Transverse colon (tissue), 4 donors: ENCODE measurements around the gene PTPRD.

Experiments used
- CTCF ChIP-seq, 5 experiments: fragments of 200-600 bp in 3 of 5; fragments of 450-650 bp in 2 of 5; sonication (generic) in 3 of 5; IDR thresholded peaks; 1 replicate in 2 of 5; 2 replicates in 3 of 5; pipeline ENCODE4 v1.5.1; 2016 to 2017; ENCODE audit warnings: antibody characterized with exemption in 5 of 5, inconsistent platforms in 3 of 5, mild to moderate bottlenecking in 2 of 5, moderate library complexity in 1 of 5
- POLR2A ChIP-seq: fragments of 450-650 bp; IDR thresholded peaks from one replicate; pipeline ENCODE4 v1.6.1; 2016; ENCODE audit warnings: antibody characterized with exemption, mild to moderate bottlenecking, moderate library complexity
- POLR2AphosphoS5 ChIP-seq, 3 donors: sonication (generic); formaldehyde crosslinking; IDR thresholded peaks; one replicate each; pipeline ENCODE4 v1.6.1; 2016; ENCODE audit warnings: antibody characterized with exemption in 3 of 3

DNA sequence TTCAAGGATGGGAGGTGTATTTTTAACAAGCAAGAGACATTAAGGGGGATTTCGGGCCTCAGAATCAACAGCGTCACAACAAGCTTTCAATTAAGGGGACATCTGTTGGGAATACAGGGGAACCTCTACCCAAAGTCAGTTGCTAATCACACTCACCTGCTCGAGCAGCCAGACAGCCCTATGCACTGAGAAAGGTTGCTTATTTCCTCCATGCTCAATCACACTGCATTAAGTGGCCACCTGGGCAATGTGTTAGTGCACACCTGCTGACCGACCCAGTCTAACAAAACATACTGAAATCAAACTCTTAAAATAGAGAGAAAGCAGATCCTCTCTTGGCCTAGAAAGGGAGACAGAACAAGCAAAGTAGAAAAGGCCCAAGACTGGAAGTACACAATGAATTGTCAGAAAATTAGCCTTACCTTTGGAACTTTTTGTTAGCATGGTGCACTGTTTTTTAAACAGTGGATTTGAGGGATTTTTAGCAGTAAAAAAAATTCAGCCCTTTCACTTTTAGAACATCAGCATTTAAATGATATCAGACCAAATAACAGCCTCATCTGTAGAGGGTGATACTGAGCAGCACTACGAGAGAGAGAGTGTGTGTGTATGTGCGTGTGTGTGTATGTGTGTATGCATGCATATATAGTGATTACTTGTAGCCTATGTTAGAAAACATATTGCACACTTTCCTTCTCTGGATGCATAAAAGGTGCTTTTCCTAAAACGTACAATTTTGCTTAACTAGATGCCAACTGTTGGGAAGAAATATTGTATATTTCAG lies 1694.7 kb downstream of the PTPRD start:
- TF ChIP-seq CTCF (IDR thresholded peaks at IDR 0.05) (no peak), POLR2AphosphoS5 (IDR thresholded peaks at IDR 0.05) (no peak), POLR2A (no peak)
